Measurements from ENCODE around the gene PTBP2.

PTBP2 gene

DNA sequence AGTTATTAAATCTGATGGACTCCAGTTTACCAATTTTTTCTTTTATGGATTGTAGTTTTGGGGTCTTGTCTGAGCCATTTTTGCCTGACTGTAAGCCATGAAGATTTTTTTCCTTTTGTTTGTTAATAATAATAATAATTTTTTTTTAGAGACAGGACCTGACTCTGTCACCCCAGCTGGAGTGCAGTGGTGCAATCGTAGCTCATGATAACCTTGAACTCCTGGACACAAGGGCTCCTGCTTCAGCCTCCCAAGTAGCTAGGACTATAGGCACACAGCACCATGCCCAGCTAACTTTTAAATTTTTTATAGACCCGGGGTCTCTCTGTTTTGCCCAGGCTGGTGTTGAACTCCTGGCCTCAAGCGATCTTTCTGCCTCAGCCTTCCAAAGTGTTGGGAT is 6.3 kb downstream of the PTBP2 start:
- H3K27ac ChIP-seq (replicated peaks; ENCODE audit: low read length): no peak overlapping the region
- H3K4me2 ChIP-seq (ENCODE audit: insufficient read depth, low read length, poor library complexity, severe bottlenecking): peak overlapping the region; percentile 11
- no peak overlapping the region for H2AK5ac ChIP-seq (ENCODE audit: low read depth, low read length)
- H2BK5ac ChIP-seq (ENCODE audit: low read length): no peak overlapping the region
- H3K14ac ChIP-seq (ENCODE audit: low read length): no peak overlapping the region
- peaks cover 3 to 99% of the 10 kb centered on the region in 2 donors for H3K36me3 ChIP-seq (replicated peaks in 1 of 2; ENCODE audit: control insufficient read depth in 2 of 2, insufficient read depth in 2 of 2, low read length in 2 of 2)
- H3K18ac ChIP-seq (ENCODE audit: low read length): no peak overlapping the region
- H2BK120ac ChIP-seq (ENCODE audit: low read depth, low read length): no peak overlapping the region
- no peak overlapping the region for H2AFZ ChIP-seq (ENCODE audit: low read length)
- H4K91ac ChIP-seq (ENCODE audit: low read depth, low read length, poor library complexity): no peak overlapping the region
- no peak overlapping the region for H3K23ac ChIP-seq (ENCODE audit: low read depth, low read length, poor library complexity)
- no peak overlapping the region for H2BK12ac ChIP-seq (ENCODE audit: low read length)
- no peak for DNase-seq (ENCODE audit: low spot score)
- no peaks in the 10 kb centered on the region for H3K27me3 ChIP-seq (ENCODE audit: control insufficient read depth in 3 of 3, insufficient read depth in 3 of 3, low read depth in 1 of 3, low read length in 3 of 3)
- H3K4me3 ChIP-seq (ENCODE audit: low read length in 2 of 2): no peak overlapping the region
- no peak overlapping the region for H4K8ac ChIP-seq (ENCODE audit: low read depth, low read length)
- WGBS, 2 donors (ENCODE audit: extremely low coverage in 2 of 2, insufficient read length in 2 of 2, insufficient replicate concordance in 1 of 2): no CpG with 5 or more reads among the region's 3 CpGs
- H3K79me1 ChIP-seq (ENCODE audit: low read depth, low read length): no peaks in the 10 kb centered on the region
- no peak overlapping the region for H2BK15ac ChIP-seq (ENCODE audit: low read length)
- H3K9me3 ChIP-seq (replicated peaks in 1 of 2; ENCODE audit: control insufficient read depth in 2 of 2, insufficient read depth in 1 of 2, low read depth in 1 of 2, low read length in 2 of 2): peaks cover 0 to 80% of the 10 kb centered on the region in 2 donors
- H3K9ac ChIP-seq (ENCODE audit: low read depth, low read length, poor library complexity): no peak overlapping the region
- H3K4me1 ChIP-seq (ENCODE audit: control insufficient read depth in 2 of 2, insufficient read depth in 1 of 2, low read depth in 1 of 2, low read length in 2 of 2): peaks cover 0 to 4% of the 10 kb centered on the region in 2 donors
- H3K4ac ChIP-seq (ENCODE audit: low read length): no peak overlapping the region

GRCh38 chr1:96730574-96731298 is 9.2 kb downstream of the PTBP2 start:
- Histone ChIP-seq H3K27me3 (ENCODE audit: control insufficient read depth in 3 of 3, insufficient read depth in 3 of 3, low read depth in 1 of 3, low read length in 3 of 3) (no peaks in the 10 kb centered on the region), H3K23ac (ENCODE audit: low read depth, low read length, poor library complexity) (no peak overlapping the region), H3K18ac (ENCODE audit: low read length) (no peak overlapping the region), H3K9ac (ENCODE audit: low read depth, low read length, poor library complexity) (no peak overlapping the region), H2BK12ac (ENCODE audit: low read length) (no peak overlapping the region), H2BK120ac (ENCODE audit: low read depth, low read length) (no peak overlapping the region), H3K4ac (ENCODE audit: low read length) (no peak overlapping the region), H3K14ac (ENCODE audit: low read length) (no peak overlapping the region), H4K8ac (ENCODE audit: low read depth, low read length) (no peak overlapping the region), H3K4me1 (ENCODE audit: control insufficient read depth in 2 of 2, insufficient read depth in 1 of 2, low read depth in 1 of 2, low read length in 2 of 2) (no peaks in the 10 kb centered on the region), H3K4me3 (ENCODE audit: low read length in 2 of 2) (no peak overlapping the region), H3K27ac (replicated peaks; ENCODE audit: low read length) (no peak overlapping the region), H3K4me2 (ENCODE audit: insufficient read depth, low read length, poor library complexity, severe bottlenecking) (no peak overlapping the region), H3K36me3 (replicated peaks in 1 of 2; ENCODE audit: control insufficient read depth in 2 of 2, insufficient read depth in 2 of 2, low read length in 2 of 2) (peaks cover 6 to 99% of the 10 kb centered on the region in 2 donors), H2AFZ (ENCODE audit: low read length) (no peak overlapping the region), H3K9me3 (replicated peaks in 1 of 2; ENCODE audit: control insufficient read depth in 2 of 2, insufficient read depth in 1 of 2, low read depth in 1 of 2, low read length in 2 of 2) (peaks cover 2 to 94% of the 10 kb centered on the region in 2 donors), H4K91ac (ENCODE audit: low read depth, low read length, poor library complexity) (no peak overlapping the region), H2AK5ac (ENCODE audit: low read depth, low read length) (no peak overlapping the region), H2BK15ac (ENCODE audit: low read length) (no peak overlapping the region), H2BK5ac (ENCODE audit: low read length) (no peak overlapping the region), H3K79me1 (ENCODE audit: low read depth, low read length) (no peaks in the 10 kb centered on the region)
- no CpG with 5 or more reads among the region's 4 CpGs for WGBS, 2 donors (ENCODE audit: extremely low coverage in 2 of 2, insufficient read length in 2 of 2, insufficient replicate concordance in 1 of 2)
- DNase-seq (ENCODE audit: low spot score): no peak

DNA sequence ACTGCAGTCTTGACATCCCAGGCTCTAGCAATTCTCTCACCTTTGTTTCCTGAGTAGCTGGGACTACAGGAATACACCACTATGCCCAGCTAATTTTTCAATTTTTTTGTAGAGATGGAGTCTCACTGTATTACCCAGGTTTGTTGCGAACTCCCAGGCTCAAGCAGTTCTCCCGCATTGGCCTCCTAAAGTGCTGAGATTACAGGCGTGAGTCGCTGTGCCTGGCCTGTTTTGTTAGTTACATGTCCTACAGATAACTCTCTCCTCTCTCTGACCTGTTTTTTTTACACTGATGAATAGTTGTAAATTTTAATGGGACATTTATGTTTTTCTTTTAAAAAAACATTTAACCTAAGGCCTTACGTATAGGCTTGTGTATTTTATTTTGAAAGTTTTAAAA is 19.8 kb downstream of the PTBP2 start:
- no peak overlapping the region for H3K23ac ChIP-seq (ENCODE audit: low read depth, low read length, poor library complexity)
- H3K14ac ChIP-seq (ENCODE audit: low read length): no peak overlapping the region
- no peak overlapping the region for H2BK5ac ChIP-seq (ENCODE audit: low read length)
- no CpG with 5 or more reads among the region's 5 CpGs for WGBS, 2 donors (ENCODE audit: extremely low coverage in 2 of 2, insufficient read length in 2 of 2, insufficient replicate concordance in 1 of 2)
- H3K36me3 ChIP-seq (replicated peaks in 1 of 2; ENCODE audit: control insufficient read depth in 2 of 2, insufficient read depth in 2 of 2, low read length in 2 of 2): peaks cover 8 to 95% of the 10 kb centered on the region in 2 donors
- no peak overlapping the region for H3K18ac ChIP-seq (ENCODE audit: low read length)
- no peak overlapping the region for H3K4ac ChIP-seq (ENCODE audit: low read length)
- H3K4me3 ChIP-seq (ENCODE audit: low read length in 2 of 2): no peak overlapping the region
- H4K91ac ChIP-seq (ENCODE audit: low read depth, low read length, poor library complexity): no peak overlapping the region
- no peak overlapping the region for H2BK120ac ChIP-seq (ENCODE audit: low read depth, low read length)
- H2AK5ac ChIP-seq (ENCODE audit: low read depth, low read length): no peak overlapping the region
- H3K4me1 ChIP-seq (ENCODE audit: control insufficient read depth in 2 of 2, insufficient read depth in 1 of 2, low read depth in 1 of 2, low read length in 2 of 2): peaks cover 0 to 3% of the 10 kb centered on the region in 2 donors
- no peaks in the 10 kb centered on the region for H3K27me3 ChIP-seq (ENCODE audit: control insufficient read depth in 3 of 3, insufficient read depth in 3 of 3, low read depth in 1 of 3, low read length in 3 of 3)
- no peak overlapping the region for H3K9ac ChIP-seq (ENCODE audit: low read depth, low read length, poor library complexity)
- peaks cover 2% of the 10 kb centered on the region for H3K79me1 ChIP-seq (ENCODE audit: low read depth, low read length)
- no peak overlapping the region for H3K27ac ChIP-seq (replicated peaks; ENCODE audit: low read length)
- no peak for DNase-seq (ENCODE audit: low spot score)
- H3K9me3 ChIP-seq (replicated peaks in 1 of 2; ENCODE audit: control insufficient read depth in 2 of 2, insufficient read depth in 1 of 2, low read depth in 1 of 2, low read length in 2 of 2): peaks cover 2 to 88% of the 10 kb centered on the region in 2 donors
- H3K4me2 ChIP-seq (ENCODE audit: insufficient read depth, low read length, poor library complexity, severe bottlenecking): no peak overlapping the region
- H2BK12ac ChIP-seq (ENCODE audit: low read length): no peak overlapping the region
- H2BK15ac ChIP-seq (ENCODE audit: low read length): no peak overlapping the region
- no peak overlapping the region for H2AFZ ChIP-seq (ENCODE audit: low read length)
- H4K8ac ChIP-seq (ENCODE audit: low read depth, low read length): no peak overlapping the region

DNA sequence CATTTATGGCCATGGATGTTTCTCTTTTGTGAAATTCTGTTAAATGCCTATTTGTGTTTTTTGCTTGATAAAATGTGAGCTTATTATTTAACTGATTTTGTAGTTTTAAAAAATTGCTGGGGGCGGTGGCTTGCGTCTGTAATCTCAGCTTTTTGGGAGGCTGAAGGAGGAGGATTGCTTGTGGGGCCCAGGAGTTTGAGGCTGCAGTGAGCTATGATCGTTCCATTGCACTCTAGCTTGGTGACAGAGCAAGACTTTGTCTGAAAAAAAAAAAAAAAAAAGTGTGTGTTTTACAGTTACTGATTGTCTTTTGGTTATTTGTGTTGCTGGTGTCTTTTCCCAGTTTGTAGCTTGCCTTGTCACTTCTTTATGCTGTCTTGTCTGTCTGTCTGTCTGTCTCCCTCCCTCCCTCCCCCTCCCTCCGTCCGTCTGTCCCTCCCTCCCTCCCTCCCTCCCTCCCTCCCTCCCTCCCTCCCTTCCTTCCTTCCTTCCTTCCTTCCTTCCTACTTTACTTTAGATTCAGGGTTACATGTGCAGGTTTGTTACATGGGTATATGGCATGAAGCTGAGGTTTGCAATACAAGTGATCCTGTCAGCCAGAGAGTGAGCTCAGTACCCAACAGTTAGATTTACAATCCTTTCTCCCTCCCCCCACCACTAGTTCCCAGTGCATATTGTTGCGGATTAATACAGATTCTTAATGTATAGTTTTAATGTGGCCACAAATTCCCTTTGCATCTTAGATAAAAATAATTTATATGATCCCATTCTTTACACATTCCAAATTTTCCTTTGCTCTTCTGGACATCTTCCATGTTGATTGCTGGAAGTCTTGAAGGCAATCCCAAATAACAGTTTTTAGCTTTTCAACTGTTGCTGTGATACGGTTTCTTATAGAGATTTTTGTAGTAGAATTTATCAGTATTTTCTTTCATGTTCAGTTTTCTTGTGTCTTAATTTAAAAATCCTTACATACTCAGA is 25.1 kb downstream of the PTBP2 start:
- no peak overlapping the region for H4K8ac ChIP-seq (ENCODE audit: low read depth, low read length)

More for the DNA sequence above, 25.1 kb downstream of the PTBP2 start:
- H3K4me2 ChIP-seq (ENCODE audit: insufficient read depth, low read length, poor library complexity, severe bottlenecking): no peak overlapping the region
- H3K4me1 ChIP-seq (ENCODE audit: control insufficient read depth in 2 of 2, insufficient read depth in 1 of 2, low read depth in 1 of 2, low read length in 2 of 2): peaks cover 0 to 3% of the 10 kb centered on the region in 2 donors
- H3K27me3 ChIP-seq (ENCODE audit: control insufficient read depth in 3 of 3, insufficient read depth in 3 of 3, low read depth in 1 of 3, low read length in 3 of 3): no peaks in the 10 kb centered on the region
- DNase-seq (ENCODE audit: low spot score): no peak
- H3K9ac ChIP-seq (ENCODE audit: low read depth, low read length, poor library complexity): no peak overlapping the region
- peaks cover 0 to 61% of the 10 kb centered on the region in 2 donors for H3K9me3 ChIP-seq (replicated peaks in 1 of 2; ENCODE audit: control insufficient read depth in 2 of 2, insufficient read depth in 1 of 2, low read depth in 1 of 2, low read length in 2 of 2)
- no peak overlapping the region for H3K27ac ChIP-seq (replicated peaks; ENCODE audit: low read length)
- no peaks in the 10 kb centered on the region for H3K79me1 ChIP-seq (ENCODE audit: low read depth, low read length)
- no peak overlapping the region for H4K91ac ChIP-seq (ENCODE audit: low read depth, low read length, poor library complexity)
- no peak overlapping the region for H3K4me3 ChIP-seq (ENCODE audit: low read length in 2 of 2)
- whole genome bisulfite sequencing, 2 donors (ENCODE audit: extremely low coverage in 2 of 2, insufficient read length in 2 of 2, insufficient replicate concordance in 1 of 2): no CpG with 5 or more reads among the region's 7 CpGs
- H2BK120ac ChIP-seq (ENCODE audit: low read depth, low read length): no peak overlapping the region
- no peak overlapping the region for H2AFZ ChIP-seq (ENCODE audit: low read length)
- H3K36me3 ChIP-seq (replicated peaks in 1 of 2; ENCODE audit: control insufficient read depth in 2 of 2, insufficient read depth in 2 of 2, low read length in 2 of 2): peaks cover 2 to 90% of the 10 kb centered on the region in 2 donors
- H3K4ac ChIP-seq (ENCODE audit: low read length): no peak overlapping the region
- H2BK12ac ChIP-seq (ENCODE audit: low read length): no peak overlapping the region
- no peak overlapping the region for H2BK5ac ChIP-seq (ENCODE audit: low read length)
- H3K18ac ChIP-seq (ENCODE audit: low read length): no peak overlapping the region
- no peak overlapping the region for H2BK15ac ChIP-seq (ENCODE audit: low read length)
- H2AK5ac ChIP-seq (ENCODE audit: low read depth, low read length): no peak overlapping the region
- H3K14ac ChIP-seq (ENCODE audit: low read length): no peak overlapping the region
- no peak overlapping the region for H3K23ac ChIP-seq (ENCODE audit: low read depth, low read length, poor library complexity)

All from neuronal stem cell (in vitro differentiated cells).